IPS-15b (cell line): ENCODE measurements around the gene ANKRD28.

Source experiments
- H3K27me3 ChIP-seq: one replicate; pipeline ENCODE4 v1.6.1; 2013; ENCODE audit warnings: low read length; ENCODE audit not compliant: control insufficient read depth, insufficient read depth
- H3K36me3 ChIP-seq: one replicate; pipeline ENCODE4 v1.6.1; 2013; ENCODE audit warnings: low read length; ENCODE audit not compliant: control insufficient read depth, insufficient read depth
- H3K4me1 ChIP-seq: one replicate; pipeline ENCODE4 v1.6.1; 2013; ENCODE audit warnings: mild to moderate bottlenecking, low read length; ENCODE audit not compliant: control insufficient read depth, insufficient read depth
- H3K4me3 ChIP-seq: one replicate; pipeline ENCODE4 v1.5.1; 2013; ENCODE audit warnings: low read depth, low read length
- H3K9ac ChIP-seq: one replicate; pipeline ENCODE4 v1.6.1; 2013; ENCODE audit warnings: low read depth, mild to moderate bottlenecking, low read length
- H3K9me3 ChIP-seq: one replicate; pipeline ENCODE4 v1.6.1; 2013; ENCODE audit warnings: mild to moderate bottlenecking, low read length; ENCODE audit not compliant: control insufficient read depth, insufficient read depth

Gene ANKRD28

DNA sequence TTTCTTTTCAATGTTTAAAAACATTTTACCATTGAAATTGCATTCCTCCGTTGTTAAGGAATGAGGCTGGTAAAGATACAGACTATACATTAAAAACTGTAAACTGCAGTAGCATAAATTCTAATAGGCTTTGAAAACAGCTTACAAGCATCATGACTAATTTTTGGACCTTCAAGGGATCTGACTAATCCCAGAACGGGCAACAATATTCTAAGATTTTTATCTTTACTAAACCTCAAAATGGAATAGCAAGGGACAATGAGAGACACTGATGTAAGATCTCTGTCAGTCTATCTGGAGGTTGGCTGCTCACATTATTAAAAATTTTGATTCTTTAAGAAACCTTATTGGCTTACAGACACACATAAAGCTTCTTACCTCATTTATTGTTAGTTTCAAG lies 121.5 kb downstream of the ANKRD28 start:
- Histone ChIP-seq H3K4me3 (no peak overlapping the region), H3K9me3 (no peaks in the 10 kb centered on the region), H3K4me1 (no peaks in the 10 kb centered on the region), H3K27me3 (no peaks in the 10 kb centered on the region), H3K9ac (no peak overlapping the region), H3K36me3 (peaks cover 15% of the 10 kb centered on the region)

DNA sequence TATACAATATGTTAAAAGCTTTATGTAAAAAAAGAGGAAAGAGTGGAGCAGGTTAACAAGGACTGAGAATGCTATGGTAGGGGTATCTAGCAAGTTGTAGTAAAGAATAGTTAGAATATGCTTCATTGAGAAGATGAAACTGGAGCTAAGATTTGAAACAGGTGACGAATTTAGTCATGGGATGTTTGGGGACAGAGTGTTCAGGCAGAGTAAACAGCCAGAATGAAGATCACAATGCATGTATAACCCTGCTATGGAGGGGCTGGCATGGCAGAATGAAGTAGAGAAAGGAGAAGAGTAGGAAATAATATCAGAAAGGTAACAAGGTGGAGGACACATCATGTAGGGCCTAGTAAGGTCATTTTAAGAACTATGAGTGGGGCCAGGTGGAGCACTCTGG lies 124.2 kb downstream of the ANKRD28 start:
- H3K4me3 ChIP-seq, result no peak overlapping the region
- no peaks in the 10 kb centered on the region for H3K9me3 ChIP-seq
- H3K9ac ChIP-seq, result no peak overlapping the region
- no peaks in the 10 kb centered on the region for H3K27me3 ChIP-seq
- peaks cover 5% of the 10 kb centered on the region for H3K4me1 ChIP-seq
- H3K36me3 ChIP-seq, result peaks cover 9% of the 10 kb centered on the region

DNA sequence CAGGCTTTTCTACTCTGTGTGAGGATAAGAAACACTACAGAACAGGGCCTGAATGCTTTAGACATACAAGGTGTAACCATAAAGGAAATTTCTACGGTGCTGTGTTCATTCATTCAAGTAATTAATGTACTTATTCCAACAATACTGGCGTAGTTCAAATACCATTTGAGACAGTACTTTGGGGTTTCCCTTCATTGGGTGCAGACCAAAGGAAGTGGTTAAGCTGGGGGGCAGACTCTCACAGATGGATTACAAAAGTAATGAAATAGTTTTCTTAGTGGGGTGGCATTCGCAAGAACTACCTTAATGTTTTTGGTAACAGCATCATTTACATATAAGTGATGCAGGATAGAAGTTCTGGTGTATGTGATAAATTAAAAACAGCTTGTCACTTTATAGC lies 130.3 kb downstream of the ANKRD28 start:
- H3K4me1 ChIP-seq, result peaks cover 6% of the 10 kb centered on the region
- no peak overlapping the region for H3K9ac ChIP-seq

DNA sequence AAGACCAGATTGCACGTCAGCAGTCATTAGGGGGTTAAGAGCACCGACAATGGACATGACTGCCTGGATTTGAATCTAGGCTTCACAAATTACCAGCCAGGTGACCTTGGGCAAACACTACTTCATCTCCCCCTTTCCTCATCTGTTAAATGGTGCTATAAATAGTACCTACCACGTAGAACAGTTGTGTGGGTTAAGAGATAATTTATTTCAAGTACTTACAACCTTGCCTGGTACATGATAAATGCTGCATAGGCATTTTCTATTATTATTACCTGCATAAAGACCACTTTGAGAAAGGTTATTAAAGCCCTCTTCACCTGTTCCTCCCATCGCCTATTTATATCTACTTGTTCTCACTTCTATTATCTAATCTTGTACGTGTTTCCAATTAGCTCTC lies 131.5 kb downstream of the ANKRD28 start:
- Histone ChIP-seq H3K27me3 (no peaks in the 10 kb centered on the region), H3K36me3 (no peaks in the 10 kb centered on the region), H3K9me3 (no peaks in the 10 kb centered on the region), H3K4me3 (no peak overlapping the region), H3K4me1 (peaks cover 6% of the 10 kb centered on the region), H3K9ac (no peak overlapping the region)

More for the DNA sequence above, 130.3 kb downstream of the ANKRD28 start:
- H3K27me3 ChIP-seq, result no peaks in the 10 kb centered on the region
- H3K4me3 ChIP-seq, result no peak overlapping the region
- H3K9me3 ChIP-seq, result no peaks in the 10 kb centered on the region
- H3K36me3 ChIP-seq, result peaks cover 2% of the 10 kb centered on the region

DNA sequence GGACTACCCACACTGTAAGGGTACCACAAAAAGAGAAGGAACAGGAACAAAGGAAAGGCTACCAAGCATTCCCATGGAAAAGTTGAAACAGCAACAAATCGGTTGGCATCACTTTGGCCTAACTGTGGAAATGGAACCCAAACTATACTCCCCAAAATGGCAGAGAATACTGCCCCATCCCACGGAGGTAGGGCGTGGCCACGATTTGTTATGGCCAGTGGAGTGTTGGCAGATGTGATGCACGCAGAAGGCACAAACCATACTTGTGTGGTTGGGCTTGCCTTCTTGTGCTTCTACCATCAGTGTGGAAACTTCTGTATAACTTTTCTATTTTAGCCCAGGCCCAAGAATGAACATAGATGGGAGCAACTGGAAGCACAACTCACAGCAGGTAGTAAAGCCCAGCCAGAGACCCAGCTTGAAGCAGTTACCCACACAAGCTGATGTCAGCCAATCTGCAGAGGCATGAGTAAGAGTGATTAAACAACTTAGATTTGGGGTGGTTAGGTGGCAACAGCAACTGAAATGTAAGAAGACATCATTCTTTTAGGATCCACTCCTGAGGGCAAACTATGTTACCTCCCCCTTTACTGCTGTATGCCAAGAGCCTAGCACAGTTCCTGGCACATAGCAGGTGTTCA lies 132.1 kb downstream of the ANKRD28 start:
- Histone ChIP-seq H3K9ac (no peak overlapping the region), H3K4me1 (peaks cover 6% of the 10 kb centered on the region), H3K36me3 (no peaks in the 10 kb centered on the region), H3K9me3 (no peaks in the 10 kb centered on the region), H3K27me3 (no peaks in the 10 kb centered on the region), H3K4me3 (no peak overlapping the region)

- Histone ChIP-seq H3K4me1 (peaks cover 4% of the 10 kb centered on the region), H3K4me3 (no peak overlapping the region), H3K9me3 (no peaks in the 10 kb centered on the region), H3K27me3 (no peaks in the 10 kb centered on the region), H3K36me3 (no peaks in the 10 kb centered on the region), H3K9ac (no peak overlapping the region)
These were observed 133.6 kb downstream of the ANKRD28 start for GRCh38 chr3:15664144-15664543.

DNA sequence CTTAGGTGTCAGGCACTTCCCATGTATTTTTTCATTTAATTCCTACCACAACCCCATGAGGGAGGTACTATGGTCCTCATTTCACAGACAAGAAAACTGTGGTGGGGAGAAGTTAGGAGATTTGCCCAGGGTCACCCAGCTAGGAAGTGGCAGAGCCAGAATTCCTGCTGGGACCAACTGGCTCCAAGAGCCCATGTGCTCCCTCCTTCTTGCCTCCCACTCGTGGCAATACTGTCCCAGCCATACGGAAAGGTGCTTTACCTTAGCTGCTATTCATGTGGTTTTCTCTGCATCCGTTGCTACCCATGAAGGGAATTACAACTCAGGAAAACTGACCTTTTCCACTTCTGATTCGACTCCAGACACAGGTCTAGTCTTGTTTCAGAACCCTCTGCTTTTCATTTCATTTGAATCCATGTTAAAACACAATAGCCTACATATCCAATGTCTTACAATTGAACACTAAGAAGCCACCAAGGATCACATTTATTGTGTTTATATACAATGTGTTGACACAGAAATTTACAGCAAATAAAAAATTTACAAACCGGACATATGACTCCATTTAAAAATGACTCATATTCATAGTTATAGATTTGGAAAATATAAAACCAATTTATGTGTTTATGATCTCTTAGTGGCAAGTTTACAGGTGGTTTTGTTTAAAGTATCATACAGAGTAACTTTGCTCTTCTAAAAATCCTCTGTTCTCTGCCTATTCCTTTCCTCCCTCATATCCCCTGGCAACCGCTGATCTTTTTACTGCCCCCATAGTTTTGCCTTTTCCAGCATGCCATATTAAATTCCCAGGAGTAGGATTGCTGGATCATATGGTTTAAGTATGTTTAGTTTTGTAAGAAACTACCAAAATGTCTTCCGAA lies 137.5 kb downstream of the ANKRD28 start:
- no peaks in the 10 kb centered on the region for H3K27me3 ChIP-seq
- H3K4me3 ChIP-seq, result no peak overlapping the region
- no peaks in the 10 kb centered on the region for H3K36me3 ChIP-seq
- no peaks in the 10 kb centered on the region for H3K4me1 ChIP-seq
- H3K9ac ChIP-seq, result no peak overlapping the region
- H3K9me3 ChIP-seq, result peaks cover 14% of the 10 kb centered on the region

DNA sequence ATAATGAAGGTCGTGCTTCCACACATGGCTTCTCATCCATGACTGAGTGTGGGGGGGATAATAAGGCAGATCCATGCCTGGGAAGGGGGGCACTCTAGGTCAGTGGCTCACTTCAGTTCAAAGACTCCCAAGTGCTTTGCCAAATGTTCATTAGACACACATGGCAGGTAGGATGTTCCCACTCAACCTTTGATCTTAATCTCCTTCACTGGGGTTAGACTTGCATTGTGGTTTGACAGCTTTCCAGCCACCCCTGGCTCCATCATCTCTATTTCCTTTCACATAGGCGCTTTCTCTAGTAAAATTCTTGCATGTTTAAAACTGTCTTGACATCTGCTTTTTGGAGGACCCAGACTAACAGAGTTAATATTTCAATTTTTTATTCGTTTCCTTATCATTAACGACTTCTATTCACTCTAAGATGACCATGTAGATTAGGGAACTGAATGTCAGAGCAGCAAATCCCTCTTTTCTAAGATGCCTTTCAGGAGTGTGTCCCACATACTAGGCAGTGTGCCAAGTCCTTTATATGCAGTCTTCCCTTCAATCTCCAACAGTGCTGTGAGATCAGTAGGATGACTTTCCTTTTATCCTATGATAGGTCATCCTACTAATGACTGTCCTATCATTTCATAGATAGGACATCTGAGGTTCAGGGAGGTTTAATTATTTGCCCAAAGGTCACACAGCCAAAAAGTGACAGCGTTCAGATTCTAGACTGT lies 138.4 kb downstream of the ANKRD28 start:
- Histone ChIP-seq H3K36me3 (no peaks in the 10 kb centered on the region), H3K4me1 (no peaks in the 10 kb centered on the region), H3K9ac (no peak overlapping the region), H3K27me3 (no peaks in the 10 kb centered on the region), H3K4me3 (no peak overlapping the region), H3K9me3 (peaks cover 14% of the 10 kb centered on the region)

GRCh38 chr3:15657016-15657415 lies 140.8 kb downstream of the ANKRD28 start:
- no peaks in the 10 kb centered on the region for H3K36me3 ChIP-seq
- H3K4me1 ChIP-seq, result no peaks in the 10 kb centered on the region
- H3K27me3 ChIP-seq, result no peaks in the 10 kb centered on the region

DNA sequence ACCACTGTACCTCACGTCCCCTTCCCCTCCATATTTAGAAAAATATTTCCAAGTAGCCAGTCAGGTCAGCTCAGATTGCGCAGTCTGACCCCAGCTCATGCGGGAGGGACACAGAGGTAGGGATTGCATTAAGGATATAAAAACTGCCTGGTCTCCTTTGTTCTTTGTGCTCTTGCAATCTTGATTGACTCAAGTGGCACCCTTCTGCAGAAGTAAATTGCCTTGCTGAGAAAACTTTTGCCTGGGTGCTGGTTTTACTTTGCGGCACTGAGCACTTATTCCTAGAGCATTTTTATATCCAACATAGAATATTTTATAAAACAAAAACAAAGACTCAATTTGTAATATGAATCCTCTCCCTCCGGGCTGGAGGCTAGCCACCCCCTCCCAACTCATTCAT lies 141.4 kb downstream of the ANKRD28 start:
- Histone ChIP-seq H3K36me3 (no peaks in the 10 kb centered on the region), H3K27me3 (no peaks in the 10 kb centered on the region), H3K4me3 (no peak overlapping the region), H3K9me3 (peaks cover 14% of the 10 kb centered on the region), H3K9ac (no peak overlapping the region), H3K4me1 (no peaks in the 10 kb centered on the region)

More at GRCh38 chr3:15657016-15657415, 140.8 kb downstream of the ANKRD28 start:
- Histone ChIP-seq H3K4me3 (no peak overlapping the region), H3K9me3 (peaks cover 14% of the 10 kb centered on the region), H3K9ac (no peak overlapping the region)

DNA sequence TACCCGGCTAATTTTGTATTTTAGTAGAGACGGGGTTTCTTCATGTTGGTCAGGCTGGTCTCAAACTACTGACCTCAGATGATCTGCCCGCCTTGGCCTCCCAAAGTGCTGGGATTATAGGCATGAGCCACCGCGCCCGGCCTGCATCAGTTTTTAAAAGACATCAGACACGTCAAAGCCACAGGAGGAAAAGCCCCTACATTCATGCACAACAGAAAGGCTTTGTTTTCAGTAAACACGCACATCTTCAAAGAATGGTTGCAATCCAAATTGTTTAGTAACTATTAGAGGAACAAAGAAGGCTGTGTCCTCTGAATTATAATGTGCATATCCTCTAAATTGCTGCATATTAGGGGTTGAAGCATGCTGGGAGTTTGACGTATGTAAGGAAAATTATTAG lies 142.9 kb downstream of the ANKRD28 start:
- H3K27me3 ChIP-seq, result no peaks in the 10 kb centered on the region
- no peaks in the 10 kb centered on the region for H3K4me1 ChIP-seq
- H3K36me3 ChIP-seq, result no peaks in the 10 kb centered on the region
- H3K9ac ChIP-seq, result no peak overlapping the region
- H3K9me3 ChIP-seq, result peaks cover 14% of the 10 kb centered on the region
- H3K4me3 ChIP-seq, result no peak overlapping the region
